Measurements from ENCODE around the gene SMARCA4.

Gene SMARCA4

DNA sequence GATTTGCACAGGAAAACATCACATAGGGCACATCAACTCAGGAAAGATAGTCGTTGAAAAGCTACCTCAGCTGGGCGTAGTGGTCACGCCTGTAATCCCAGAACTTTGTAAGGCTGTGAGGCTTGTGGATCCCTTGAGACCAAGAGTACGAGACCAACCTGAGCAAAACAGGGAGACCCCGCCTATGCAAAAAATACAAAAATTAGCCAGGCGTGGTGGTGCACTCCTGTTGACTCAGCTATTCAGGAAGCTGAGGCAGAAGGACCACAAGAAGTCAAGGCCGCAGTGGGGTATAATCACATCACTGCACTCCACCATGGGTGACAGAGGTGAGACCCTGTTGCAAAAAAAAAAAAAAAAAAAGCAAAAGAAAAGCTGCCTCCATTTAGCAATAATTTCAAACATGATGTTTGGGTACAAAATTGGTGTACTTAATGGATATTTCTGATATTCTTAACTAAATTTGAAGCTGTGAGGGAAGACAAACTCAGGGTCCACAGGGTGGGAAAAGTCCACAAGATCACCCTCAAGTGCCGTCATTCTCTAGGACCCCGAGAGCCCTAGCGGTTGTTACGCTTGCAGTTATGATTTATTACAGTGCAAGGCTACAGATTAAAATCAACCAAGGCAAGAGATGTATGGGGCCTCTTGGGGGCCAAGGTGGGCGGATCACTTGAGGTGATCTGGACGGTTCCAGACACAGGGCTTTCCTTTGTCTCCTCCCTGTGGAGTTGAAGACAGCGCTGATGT is 86.0 kb downstream of the SMARCA4 start:
- TF ChIP-seq, protein P1, sequence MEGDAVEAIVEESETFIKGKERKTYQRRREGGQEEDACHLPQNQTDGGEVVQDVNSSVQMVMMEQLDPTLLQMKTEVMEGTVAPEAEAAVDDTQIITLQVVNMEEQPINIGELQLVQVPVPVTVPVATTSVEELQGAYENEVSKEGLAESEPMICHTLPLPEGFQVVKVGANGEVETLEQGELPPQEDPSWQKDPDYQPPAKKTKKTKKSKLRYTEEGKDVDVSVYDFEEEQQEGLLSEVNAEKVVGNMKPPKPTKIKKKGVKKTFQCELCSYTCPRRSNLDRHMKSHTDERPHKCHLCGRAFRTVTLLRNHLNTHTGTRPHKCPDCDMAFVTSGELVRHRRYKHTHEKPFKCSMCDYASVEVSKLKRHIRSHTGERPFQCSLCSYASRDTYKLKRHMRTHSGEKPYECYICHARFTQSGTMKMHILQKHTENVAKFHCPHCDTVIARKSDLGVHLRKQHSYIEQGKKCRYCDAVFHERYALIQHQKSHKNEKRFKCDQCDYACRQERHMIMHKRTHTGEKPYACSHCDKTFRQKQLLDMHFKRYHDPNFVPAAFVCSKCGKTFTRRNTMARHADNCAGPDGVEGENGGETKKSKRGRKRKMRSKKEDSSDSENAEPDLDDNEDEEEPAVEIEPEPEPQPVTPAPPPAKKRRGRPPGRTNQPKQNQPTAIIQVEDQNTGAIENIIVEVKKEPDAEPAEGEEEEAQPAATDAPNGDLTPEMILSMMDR (conservative IDR thresholded peaks at IDR 0.05; ENCODE audit: low read length): no peak
- DNase-seq (ENCODE audit: low read depth): no peak
- H3K4me3 ChIP-seq (ENCODE audit: low read length): no peak overlapping the region

GRCh38 chr19:11047866-11048265 is 87.0 kb downstream of the SMARCA4 start:
- DNase-seq (ENCODE audit: low read depth): no peak
- H3K4me3 ChIP-seq (ENCODE audit: low read length): no peak overlapping the region
- TF ChIP-seq, protein P1 (conservative IDR thresholded peaks at IDR 0.05; ENCODE audit: low read length): no peak

- H3K4me3 ChIP-seq (ENCODE audit: low read length): no peak overlapping the region
- TF ChIP-seq, protein P1 (conservative IDR thresholded peaks at IDR 0.05; ENCODE audit: low read length): no peak
- DNase-seq (ENCODE audit: low read depth): no peak
Observed at GRCh38 chr19:11050323-11051114, 89.7 kb downstream of the SMARCA4 start.

- DNase-seq (ENCODE audit: low read depth): no peak
- H3K4me3 ChIP-seq (ENCODE audit: low read length): no peak overlapping the region
- TF ChIP-seq, protein P1 (conservative IDR thresholded peaks at IDR 0.05; ENCODE audit: low read length): no peak
Observed at GRCh38 chr19:11053817-11054195, 93.0 kb downstream of the SMARCA4 start.

DNA sequence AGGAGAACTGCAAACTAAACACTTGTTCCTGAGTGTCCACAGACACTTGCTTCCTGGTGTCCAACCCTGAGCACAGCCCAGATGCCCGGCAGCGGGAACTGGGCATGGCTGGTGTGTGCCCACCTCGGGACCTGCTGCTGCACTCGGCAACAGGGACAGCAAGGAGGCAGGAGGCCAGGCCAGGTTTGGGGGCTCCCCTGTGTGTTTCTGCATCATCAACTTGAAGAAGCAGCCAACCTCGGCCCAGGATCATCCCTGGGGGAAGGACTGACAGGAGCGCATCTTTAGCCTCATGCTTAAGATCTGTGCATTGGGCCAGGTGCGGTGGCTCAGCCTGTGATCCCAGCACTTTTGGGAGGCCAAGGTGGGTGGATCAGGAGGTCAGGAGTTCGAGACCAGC is 93.4 kb downstream of the SMARCA4 start:
- H3K4me3 ChIP-seq (ENCODE audit: low read length): no peak overlapping the region
- TF ChIP-seq, protein P1 (conservative IDR thresholded peaks at IDR 0.05; ENCODE audit: low read length): no peak
- DNase-seq (ENCODE audit: low read depth): no peak

GRCh38 chr19:11054628-11055027 is 93.8 kb downstream of the SMARCA4 start:
- no peak for DNase-seq (ENCODE audit: low read depth)
- H3K4me3 ChIP-seq (ENCODE audit: low read length): no peak overlapping the region
- TF ChIP-seq, protein P1 (conservative IDR thresholded peaks at IDR 0.05; ENCODE audit: low read length): no peak

Data from AG10803 (cell line).